ENCODE measurements around the gene DSG3.

Gene DSG3

GRCh38 chr18:31516437-31516836 is 68.9 kb downstream of the DSG3 start:
- no peak for DNase-seq (ENCODE audit: low read depth in 2 of 2)

- DNase-seq (ENCODE audit: low read depth in 2 of 2) = no peak
Measured at GRCh38 chr18:31526374-31526773, 78.8 kb downstream of the DSG3 start.

Measured in stimulated activated CD4-positive, alpha-beta T cell treated with anti-CD3 and anti-CD28 coated beads, Interleukin-12 subunit alpha, Interleukin-12 subunit beta, amount 100 ng/mL, for 24 hours (primary cell).